GM18861 (cell line): ENCODE measurements around the gene CBARP.
"Not testable (repeated sequence)": the region's sequence is repeated elsewhere in the genome, so short reads cannot be mapped to it uniquely, and the experiment has no call there.

Source experiments
- ATAC-seq: cut with Tn5 transposase; IDR thresholded peaks from one replicate; pipeline ENCODE4 v1.9.1; 2021; ENCODE audit not compliant: unreplicated experiment

Gene CBARP

DNA sequence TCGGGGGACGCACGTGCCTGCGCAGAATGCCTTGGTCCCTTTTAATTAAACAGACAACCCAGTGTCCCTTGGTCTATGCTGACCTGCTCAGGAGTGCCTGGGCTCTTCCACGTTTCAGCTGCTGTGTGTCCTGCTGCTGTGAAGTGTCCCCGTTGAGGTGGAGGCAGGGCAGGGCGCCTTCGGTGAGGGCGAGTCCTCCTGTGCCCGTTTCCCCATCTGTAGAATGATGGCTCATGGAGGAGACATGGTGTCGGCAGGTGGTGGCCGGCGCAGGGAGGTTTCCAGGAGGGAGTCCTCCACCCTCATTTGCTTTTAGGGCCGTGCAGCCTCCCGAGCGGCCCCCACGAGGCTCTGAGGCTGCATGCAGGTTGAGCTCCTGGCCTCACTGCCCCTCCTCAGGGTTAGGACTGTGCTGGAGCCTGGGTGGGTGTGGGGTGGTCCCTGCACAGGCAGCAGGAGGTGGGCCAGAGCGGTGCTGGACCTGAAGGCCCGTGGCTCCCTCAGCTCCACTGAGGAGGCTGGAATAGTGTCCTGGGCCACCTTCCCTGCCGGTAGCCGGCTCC is 23.4 kb downstream of the CBARP start:
- no peak for ATAC-seq

DNA sequence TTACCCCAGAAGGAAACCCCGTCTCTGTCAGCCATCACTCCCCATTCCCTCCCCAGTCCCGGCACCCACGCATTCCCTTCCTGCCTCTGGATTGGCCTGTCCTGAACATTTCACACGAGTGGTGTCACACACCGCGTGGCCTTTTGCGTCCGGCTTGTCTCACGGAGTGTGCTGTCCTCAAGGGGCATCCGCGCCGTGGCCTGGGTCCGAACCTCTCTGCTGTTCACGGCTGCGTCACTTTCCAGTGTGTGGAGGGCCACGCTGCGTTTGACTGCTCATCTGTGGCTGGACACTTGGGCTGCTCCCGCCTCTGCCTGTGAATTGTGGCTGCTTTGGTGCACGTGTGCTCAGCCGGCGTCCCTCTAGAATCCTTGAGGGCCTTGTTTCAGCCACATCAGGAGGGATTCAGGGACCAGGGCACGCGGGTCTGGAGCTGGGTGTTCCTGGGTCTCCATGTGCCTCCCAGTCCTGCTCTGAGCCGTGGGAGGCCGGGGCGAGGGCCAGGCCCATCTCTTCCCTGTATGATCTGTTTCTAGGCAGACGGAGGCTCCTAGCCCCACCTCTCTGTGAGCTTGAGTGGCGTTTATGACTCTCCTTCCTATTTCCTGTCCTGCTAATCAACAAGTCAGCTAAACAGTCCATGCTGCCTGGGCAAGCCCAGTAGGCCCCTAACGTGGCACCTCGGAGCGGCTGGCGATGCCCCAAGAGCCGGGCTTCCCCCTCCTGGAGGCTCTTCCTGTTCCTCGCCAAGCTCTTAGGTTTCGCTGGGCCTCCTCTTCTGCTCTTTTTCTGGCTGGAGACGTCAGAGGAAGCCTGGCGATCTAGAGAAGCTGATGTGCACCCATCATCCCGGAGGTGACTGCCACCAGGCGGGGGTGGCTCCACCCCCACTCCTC is 24.2 kb downstream of the CBARP start:
- no peak for ATAC-seq

DNA sequence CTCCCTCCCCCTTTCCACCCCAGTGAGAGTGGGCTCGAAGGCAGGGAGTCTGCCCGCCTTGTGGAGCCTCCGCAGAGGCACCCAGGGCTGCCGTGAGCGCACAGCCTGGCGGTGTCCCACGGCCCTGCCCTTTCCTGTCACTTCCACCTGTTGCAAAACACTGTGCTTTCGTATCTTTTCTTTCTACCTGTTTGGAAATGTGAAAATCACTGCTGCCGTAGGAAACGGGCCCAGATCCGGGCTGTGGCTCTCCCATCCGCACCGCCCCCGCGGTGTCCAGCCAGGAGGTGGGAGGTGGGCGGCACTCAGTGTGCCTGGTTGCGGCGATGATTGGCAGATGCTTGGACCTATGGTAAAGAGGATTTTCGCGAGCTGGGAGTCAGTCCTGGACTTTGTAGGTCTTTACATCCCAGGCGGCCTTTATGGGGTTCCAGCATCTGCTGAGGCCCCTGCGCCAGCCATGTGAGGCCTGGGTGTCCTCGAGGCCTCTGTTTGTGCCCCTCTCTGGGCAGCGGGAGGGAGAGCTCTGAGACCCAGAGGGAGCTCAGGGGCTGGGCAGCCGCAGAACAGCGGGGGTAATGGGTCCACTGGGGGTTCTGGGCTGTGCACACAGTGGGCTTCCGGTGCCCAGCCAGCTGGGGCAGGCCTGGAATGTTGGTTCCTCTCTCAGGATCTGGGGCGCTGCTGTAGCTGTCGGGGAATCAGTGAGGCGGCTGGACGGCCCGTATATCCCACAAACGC is 26.1 kb downstream of the CBARP start:
- no peak for ATAC-seq

GRCh38 chr19:1210227-1210538 is 27.6 kb downstream of the CBARP start:
- ATAC-seq = no peak

DNA sequence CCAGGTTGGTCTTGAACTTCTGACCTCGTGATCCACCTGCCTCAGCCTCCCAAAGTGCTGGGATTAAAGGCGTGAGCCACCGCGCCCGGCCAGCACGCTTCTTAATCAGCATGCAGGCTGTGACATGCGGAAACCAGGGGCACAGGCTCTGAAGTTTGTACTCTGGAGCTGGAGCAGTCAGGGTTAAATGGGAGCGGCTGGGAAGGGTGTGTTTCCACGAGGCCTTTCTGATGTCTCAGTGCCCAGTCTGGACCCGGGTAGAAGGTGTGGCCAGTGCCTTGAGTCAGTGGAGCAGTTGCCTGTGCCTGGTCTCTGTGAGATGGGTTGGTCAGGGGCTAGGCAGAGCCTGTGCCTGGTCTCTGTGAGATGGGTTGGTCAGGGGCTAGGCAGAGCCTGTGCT is 29.0 kb downstream of the CBARP start:
- not testable (repeated sequence) for ATAC-seq

GRCh38 chr19:1206864-1207450 is 30.8 kb downstream of the CBARP start:
- no peak for ATAC-seq

DNA sequence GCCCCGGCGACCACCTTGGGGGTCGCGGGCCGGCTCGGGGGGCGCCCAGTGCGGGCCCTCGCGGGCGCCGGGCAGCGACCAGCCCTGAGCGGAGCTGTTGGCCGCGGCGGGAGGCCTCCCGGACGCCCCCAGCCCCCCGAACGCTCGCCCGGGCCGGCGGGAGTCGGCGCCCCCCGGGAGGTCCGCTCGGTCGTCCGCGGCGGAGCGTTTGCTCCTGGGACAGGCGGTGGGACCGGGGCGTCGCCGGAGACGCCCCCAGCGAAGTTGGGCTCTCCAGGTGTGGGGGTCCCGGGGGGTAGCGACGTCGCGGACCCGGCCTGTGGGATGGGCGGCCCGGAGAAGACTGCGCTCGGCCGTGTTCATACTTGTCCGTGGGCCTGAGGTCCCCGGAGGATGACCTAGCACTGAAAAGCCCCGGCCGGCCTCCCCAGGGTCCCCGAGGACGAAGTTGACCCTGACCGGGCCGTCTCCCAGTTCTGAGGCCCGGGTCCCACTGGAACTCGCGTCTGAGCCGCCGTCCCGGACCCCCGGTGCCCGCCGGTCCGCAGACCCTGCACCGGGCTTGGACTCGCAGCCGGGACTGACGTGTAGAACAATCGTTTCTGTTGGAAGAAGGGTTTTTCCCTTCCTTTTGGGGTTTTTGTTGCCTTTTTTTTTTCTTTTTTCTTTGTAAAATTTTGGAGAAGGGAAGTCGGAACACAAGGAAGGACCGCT is 31.5 kb downstream of the CBARP start:
- ATAC-seq = no peak

- ATAC-seq = peak; percentile 77
These were observed 32.4 kb downstream of the CBARP start, which contains the start of gene STK11 for GRCh38 chr19:1205114-1206099. STK11 (plus strand) TSS chr19:1205778; CDS start chr19:1206914, 1,136 bp downstream.

DNA sequence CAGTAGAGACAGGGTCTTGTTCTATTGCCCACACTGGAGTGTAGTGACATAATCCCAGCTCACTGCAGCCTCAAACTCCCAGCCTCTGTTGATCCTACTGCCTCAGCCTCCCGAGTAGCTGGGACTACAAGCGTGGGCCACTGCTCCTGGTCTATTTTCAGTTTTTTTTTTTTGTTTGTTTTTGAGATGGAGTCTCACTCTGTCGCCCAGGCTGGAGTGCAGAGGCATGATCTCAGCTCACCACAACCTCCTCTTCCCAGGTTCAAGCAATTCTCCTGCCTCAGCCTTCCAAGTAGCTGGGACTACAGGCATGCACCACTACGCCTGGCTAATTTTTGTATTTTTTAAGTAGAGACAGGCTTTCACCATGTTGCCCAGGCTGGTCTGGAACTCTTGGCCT is 37.2 kb downstream of the CBARP start:
- ATAC-seq = not testable (repeated sequence)

- ATAC-seq = no peak
These were observed 38.3 kb downstream of the CBARP start for GRCh38 chr19:1199531-1199930.

DNA sequence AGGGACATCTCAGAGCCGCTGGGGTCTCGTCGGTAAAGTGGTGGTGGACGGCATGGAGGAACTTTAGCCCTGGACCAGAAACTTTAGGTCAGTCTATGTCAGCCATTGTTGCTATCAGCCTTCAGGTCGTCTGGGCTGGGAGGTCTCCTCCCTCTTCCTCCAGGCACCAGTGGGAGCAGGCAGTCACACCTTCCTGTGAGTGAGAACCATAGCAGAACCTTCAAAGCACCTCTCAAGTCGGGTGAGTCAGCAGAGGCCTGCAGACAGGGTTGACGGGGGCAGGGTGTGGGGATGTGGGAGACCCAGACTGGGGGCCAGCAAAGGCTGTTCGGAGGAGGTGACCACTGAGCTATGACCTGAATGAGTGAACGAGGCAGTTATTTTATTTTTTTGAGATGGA is 48.4 kb downstream of the CBARP start:
- ATAC-seq = no peak

DNA sequence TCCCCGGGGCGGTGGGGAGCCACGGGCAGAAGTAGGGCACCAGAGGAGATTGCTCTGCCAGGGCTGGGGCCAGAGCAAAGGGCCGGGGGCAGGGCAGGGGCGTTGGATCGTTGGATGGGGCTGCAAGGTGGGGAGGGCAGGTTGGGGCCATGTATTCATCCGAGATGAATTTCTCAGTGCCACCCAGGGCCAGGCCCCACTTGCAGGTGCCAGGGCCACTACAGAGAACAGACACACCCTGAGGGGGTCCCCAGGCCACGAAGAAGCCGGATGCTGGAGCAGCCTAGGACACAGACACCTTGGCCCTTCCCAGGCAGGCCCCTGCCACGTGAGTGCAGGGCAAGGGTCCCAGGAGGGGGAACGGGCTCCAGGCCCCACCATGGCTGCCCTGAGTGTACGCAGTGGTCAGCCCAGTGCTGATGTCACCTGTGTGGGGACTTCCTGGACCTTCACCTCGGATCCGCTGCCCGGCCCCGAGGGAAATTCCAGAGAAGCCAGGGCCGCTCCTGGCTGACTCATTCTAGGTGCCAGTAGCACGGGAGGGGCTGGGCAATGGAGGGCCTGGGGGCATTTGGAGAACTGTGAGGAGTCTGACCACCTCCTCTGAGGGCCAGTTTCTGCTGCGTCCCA is 54.1 kb downstream of the CBARP start:
- no peak for ATAC-seq

- ATAC-seq = no peak
These were observed 55.1 kb downstream of the CBARP start for GRCh38 chr19:1182727-1183126.

- ATAC-seq = no peak
These were observed 55.7 kb downstream of the CBARP start for GRCh38 chr19:1182068-1182467.

GRCh38 chr19:1181606-1182005 is 56.2 kb downstream of the CBARP start:
- ATAC-seq = no peak
